Measurements from ENCODE around the gene ABCG2.
"Not testable (repeated sequence)": the region's sequence is repeated elsewhere in the genome, so short reads cannot be mapped to it uniquely, and the experiment has no call there.

Gene ABCG2

GRCh38 chr4:88163336-88163735, 4.9 kb upstream of the ABCG2 start:
- DNase-seq: no peak

- peak; percentile 77 to 80 for DNase-seq
These were observed 4.2 kb upstream of the ABCG2 start for GRCh38 chr4:88162626-88163025.

- peak; percentile 9 to 27 for DNase-seq
These were observed 838 bp upstream of the ABCG2 start for GRCh38 chr4:88159229-88159725.

GRCh38 chr4:88158038-88158488, 376 bp downstream of the ABCG2 start:
- DNase-seq: no peak

- DNase-seq: not testable (repeated sequence)
These were observed 6.1 kb downstream of the ABCG2 start for GRCh38 chr4:88152331-88152730.

GRCh38 chr4:88148560-88148959, 9.9 kb downstream of the ABCG2 start:
- no peak for DNase-seq

- no peak for DNase-seq
These were observed 10.6 kb downstream of the ABCG2 start for GRCh38 chr4:88147799-88148217.

GRCh38 chr4:88146891-88147290, 11.5 kb downstream of the ABCG2 start:
- DNase-seq: no peak

GRCh38 chr4:88144866-88145300, 13.6 kb downstream of the ABCG2 start:
- DNase-seq: no peak

GRCh38 chr4:88144048-88144447, 14.4 kb downstream of the ABCG2 start:
- no peak for DNase-seq

GRCh38 chr4:88143504-88143903, 14.9 kb downstream of the ABCG2 start:
- DNase-seq: no peak

GRCh38 chr4:88138561-88138960, 19.9 kb downstream of the ABCG2 start:
- DNase-seq: no peak

GRCh38 chr4:88137112-88137511, 21.3 kb downstream of the ABCG2 start:
- no peak for DNase-seq

- no peak for DNase-seq
These were observed 22.2 kb downstream of the ABCG2 start for GRCh38 chr4:88136249-88136648.

GRCh38 chr4:88135356-88135663, 23.1 kb downstream of the ABCG2 start:
- no peak for DNase-seq

GRCh38 chr4:88134536-88135355, 23.7 kb downstream of the ABCG2 start:
- DNase-seq: no peak

- no peak for DNase-seq
These were observed 24.3 kb downstream of the ABCG2 start for GRCh38 chr4:88134111-88134510.

- DNase-seq: peak in 1 of 2 donors; percentile 11
These were observed 27.7 kb downstream of the ABCG2 start for GRCh38 chr4:88130544-88131305.

- no peak for DNase-seq
These were observed 28.4 kb downstream of the ABCG2 start for GRCh38 chr4:88130003-88130402.

GRCh38 chr4:88122260-88122659, 36.2 kb downstream of the ABCG2 start:
- DNase-seq: not testable (repeated sequence)

GRCh38 chr4:88119943-88120342, 38.5 kb downstream of the ABCG2 start:
- DNase-seq: no peak

- no peak for DNase-seq
These were observed 42.9 kb downstream of the ABCG2 start for GRCh38 chr4:88115587-88115986.

- no peak for DNase-seq
These were observed 45.6 kb downstream of the ABCG2 start for GRCh38 chr4:88112856-88113255.

- DNase-seq: no peak
These were observed 47.6 kb downstream of the ABCG2 start for GRCh38 chr4:88110826-88111225.
